ENCODE results near the gene PCAT6. TPM values are rescaled to one million over a fixed set of nuclear protein-coding genes. Genes with fewer than 3 reads are reported as not detected.

The PCAT6 gene
- total and polyA plus RNA-seq, 2 donors (not counting 3 experiments of a cell fraction or from before 2014, with no cell fraction given) = 1.7 to 2.4 TPM

- ChIA-PET CTCF (interaction anchor here (0.6 kb wide), 1 partner anchor 91 kb away, joined by 3 read pairs; no protein-coding TSS in a partner anchor), POLR2A (interaction anchor here (0.7 kb wide), 1 partner anchor 11 kb away, joined by 4 read pairs; no protein-coding TSS in a partner anchor)
- FAIRE-seq (no peak), DNase-seq (ENCODE audit: low read depth, low spot score) (no peak)
- Histone ChIP-seq H3K27ac (ENCODE audit: insufficient read depth, low read depth, low read length) (no peak overlapping the region), H3K79me2 (ENCODE audit: control insufficient read depth, insufficient read depth, low read length) (no peaks in the 10 kb centered on the region), H3K9me3 (replicated peaks; ENCODE audit: control insufficient read depth, insufficient read depth, low read length) (no peaks in the 10 kb centered on the region), H3K27me3 (ENCODE audit: control insufficient read depth in 2 of 2, insufficient read depth in 2 of 2, low read length in 2 of 2) (peaks cover 0 to under 1% of the 10 kb centered on the region in 2 experiments), H3K4me1 (ENCODE audit: control insufficient read depth, extremely low read depth, insufficient read depth, low read length) (no peaks in the 10 kb centered on the region), H2AFZ (ENCODE audit: low read depth, low read length) (no peak overlapping the region), H3K9me1 (replicated peaks; ENCODE audit: control insufficient read depth, extremely low read depth, insufficient read depth, low read length) (no peaks in the 10 kb centered on the region), H3K4me2 (ENCODE audit: insufficient read depth, low read length) (no peak overlapping the region), H3K9ac (replicated peaks; ENCODE audit: extremely low read depth, insufficient read depth, low read length) (no peak overlapping the region), H3K4me3 (replicated peaks in 1 of 3; ENCODE audit: insufficient read depth in 1 of 3, low read depth in 1 of 3, low read length in 3 of 3) (no peak overlapping the region), H3K36me3 (ENCODE audit: control insufficient read depth in 2 of 2, extremely low read depth in 1 of 2, insufficient read depth in 2 of 2, low read length in 2 of 2) (no peaks in the 10 kb centered on the region), H4K20me1 (replicated peaks; ENCODE audit: control insufficient read depth, extremely low read depth, insufficient read depth, low read length) (no peaks in the 10 kb centered on the region)
- intact Hi-C loops (cut with micrococcal nuclease) (no loop called here), dilution Hi-C loops (cut with MboI; ENCODE audit: extremely low pct_ligation_motif_present, low sequenced_read_pairs) (no loop called here)
- TF ChIP-seq EZH2 (IDR thresholded peaks at IDR 0.05; ENCODE audit: borderline replicate concordance, low read depth, low read length, severe bottlenecking) = no peak
- TF ChIP-seq, protein P1, sequence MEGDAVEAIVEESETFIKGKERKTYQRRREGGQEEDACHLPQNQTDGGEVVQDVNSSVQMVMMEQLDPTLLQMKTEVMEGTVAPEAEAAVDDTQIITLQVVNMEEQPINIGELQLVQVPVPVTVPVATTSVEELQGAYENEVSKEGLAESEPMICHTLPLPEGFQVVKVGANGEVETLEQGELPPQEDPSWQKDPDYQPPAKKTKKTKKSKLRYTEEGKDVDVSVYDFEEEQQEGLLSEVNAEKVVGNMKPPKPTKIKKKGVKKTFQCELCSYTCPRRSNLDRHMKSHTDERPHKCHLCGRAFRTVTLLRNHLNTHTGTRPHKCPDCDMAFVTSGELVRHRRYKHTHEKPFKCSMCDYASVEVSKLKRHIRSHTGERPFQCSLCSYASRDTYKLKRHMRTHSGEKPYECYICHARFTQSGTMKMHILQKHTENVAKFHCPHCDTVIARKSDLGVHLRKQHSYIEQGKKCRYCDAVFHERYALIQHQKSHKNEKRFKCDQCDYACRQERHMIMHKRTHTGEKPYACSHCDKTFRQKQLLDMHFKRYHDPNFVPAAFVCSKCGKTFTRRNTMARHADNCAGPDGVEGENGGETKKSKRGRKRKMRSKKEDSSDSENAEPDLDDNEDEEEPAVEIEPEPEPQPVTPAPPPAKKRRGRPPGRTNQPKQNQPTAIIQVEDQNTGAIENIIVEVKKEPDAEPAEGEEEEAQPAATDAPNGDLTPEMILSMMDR (IDR thresholded peaks at IDR 0.05; ENCODE audit: extremely low read depth in 1 of 2, insufficient read depth in 1 of 2, low read depth in 1 of 2, low read length in 2 of 2) = no peak
- no peak for TF ChIP-seq POLR2A (IDR thresholded peaks at IDR 0.05; ENCODE audit: low read depth, low read length)
- TF ChIP-seq FOS (IDR thresholded peaks at IDR 0.05; ENCODE audit: borderline replicate concordance, insufficient read depth, low read length) = no peak
- TF ChIP-seq MYC (IDR thresholded peaks at IDR 0.05; ENCODE audit: low read depth, low read length) = no peak
- TF ChIP-seq GATA2 (IDR thresholded peaks at IDR 0.05; ENCODE audit: insufficient read depth, insufficient read length, low read depth, low read length) = no peak
- no TSS peak for BruUV-seq (replicated peaks)
Measured at GRCh38 chr1:202850593-202851362, 40.0 kb downstream of the PCAT6 start.
